ENCODE data around the gene PLA2G5.
"Not testable (repeated sequence)": the region's sequence is repeated elsewhere in the genome, so short reads cannot be mapped to it uniquely, and the experiment has no call there.

The PLA2G5 gene

DNA sequence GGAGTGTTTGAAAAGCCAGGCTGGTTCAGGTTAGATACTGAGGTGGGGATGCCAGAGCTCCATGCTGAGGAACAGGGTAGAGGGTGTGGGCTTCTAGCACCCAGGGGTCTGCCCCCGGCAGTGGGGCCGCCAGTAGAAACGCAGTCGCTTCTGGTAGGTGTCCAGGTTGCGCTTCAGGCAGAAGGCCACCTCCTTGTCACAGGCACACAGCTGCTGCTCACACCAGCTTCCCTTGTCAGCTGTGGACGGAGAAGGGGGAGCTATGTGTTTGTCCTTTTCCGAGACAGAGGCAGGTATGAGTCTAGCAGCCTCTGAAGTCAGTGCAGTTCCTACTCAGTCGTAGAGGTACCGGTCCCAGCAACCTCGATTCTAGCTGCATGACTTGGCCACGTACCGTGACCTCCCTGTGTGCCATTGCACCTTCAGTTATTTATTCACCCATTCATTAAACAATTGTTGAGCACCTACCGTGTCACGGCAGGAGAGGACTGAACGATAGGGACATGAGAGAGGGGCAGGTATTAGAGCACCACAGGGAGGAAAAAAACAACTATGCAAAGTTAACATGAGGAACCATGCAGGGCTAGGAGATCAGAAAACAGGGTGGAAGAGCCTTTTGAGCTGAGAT is 44.1 kb downstream of the PLA2G5 start:
- in situ Hi-C loops (cut with HindIII; ENCODE audit: low sequenced_read_pairs) = loop anchor here (5.0 kb wide), 1 partner anchor 53 kb away; no protein-coding TSS in a partner anchor

DNA sequence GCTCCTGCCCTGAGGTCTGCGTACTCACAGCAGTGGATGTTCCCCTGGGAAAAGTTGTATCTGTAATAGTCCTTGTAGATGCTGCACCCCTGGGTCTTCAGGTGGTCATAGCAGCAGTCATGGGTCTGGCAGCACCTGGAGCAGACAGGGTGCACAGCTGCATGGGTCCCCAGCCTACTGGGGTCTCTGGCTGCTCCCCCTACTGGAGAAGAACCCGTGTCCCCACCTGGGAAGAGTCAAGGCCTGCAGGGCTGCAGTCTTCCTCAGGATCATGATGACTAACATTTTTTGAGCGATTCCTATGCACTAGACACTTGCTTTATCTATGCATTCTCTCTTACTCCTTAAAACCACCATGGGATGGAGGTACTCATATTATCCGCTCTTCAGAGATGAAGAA is 45.5 kb downstream of the PLA2G5 start:
- in situ Hi-C loops (cut with HindIII; ENCODE audit: low sequenced_read_pairs) = no loop called here

DNA sequence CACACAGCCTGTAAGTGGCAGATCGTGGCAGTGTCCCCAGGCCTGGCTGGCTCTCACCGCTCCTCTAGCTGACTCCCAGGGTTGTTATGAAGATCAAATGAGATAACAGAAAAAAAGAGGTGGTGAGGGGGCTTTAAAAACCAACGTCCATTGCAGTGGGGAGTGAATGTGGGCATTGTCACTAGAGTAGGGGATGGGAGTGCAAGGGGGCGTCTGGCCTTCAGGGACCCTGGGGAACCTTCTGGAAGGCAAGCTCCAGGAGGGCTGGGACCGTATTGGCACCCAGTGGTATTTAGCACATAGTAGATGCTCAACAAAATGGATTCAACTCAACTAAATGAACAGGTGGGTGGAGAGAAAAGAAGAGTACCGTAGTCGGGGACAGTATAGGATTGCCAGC is 45.9 kb downstream of the PLA2G5 start:
- in situ Hi-C loops (cut with HindIII; ENCODE audit: low sequenced_read_pairs) = no loop called here

DNA sequence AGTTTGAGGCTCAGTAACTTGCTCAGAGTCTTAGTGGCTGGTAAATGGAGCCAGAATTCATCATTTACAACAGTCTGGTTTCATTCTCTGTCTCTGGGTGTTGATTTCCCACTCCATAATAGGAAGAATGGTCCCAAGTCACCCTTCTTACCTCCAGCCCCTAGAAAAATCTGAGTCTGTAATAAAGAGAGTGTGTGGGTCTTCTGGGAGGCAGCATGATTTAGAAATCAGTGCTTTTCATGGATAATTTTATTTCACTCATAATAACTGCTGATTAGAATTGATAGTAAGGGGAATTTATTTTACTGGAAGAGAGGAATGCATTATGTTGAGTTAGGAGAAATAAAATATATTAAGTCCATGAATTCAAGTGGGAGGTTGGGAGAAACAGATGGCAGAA is 47.2 kb downstream of the PLA2G5 start:
- in situ Hi-C loops (cut with HindIII; ENCODE audit: low sequenced_read_pairs) = no loop called here

DNA sequence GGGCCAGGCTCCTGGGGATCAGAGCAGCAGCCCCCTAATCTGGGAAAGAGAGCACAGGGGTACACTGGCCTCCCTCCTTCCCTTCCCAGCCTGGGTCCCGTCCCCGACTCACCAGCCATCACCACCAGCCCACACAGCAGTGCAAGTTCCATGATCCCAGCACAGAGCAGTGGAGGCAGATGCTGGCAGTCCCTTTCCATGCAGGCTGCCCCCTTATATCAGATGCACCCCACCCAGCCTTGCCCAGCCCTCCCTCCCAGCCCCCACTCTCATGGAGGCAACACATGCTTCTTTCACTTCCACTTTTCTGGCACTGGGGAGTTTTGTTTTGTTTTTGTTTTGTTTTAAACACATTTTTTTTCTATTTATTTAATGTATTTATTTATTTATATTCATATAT is 49.4 kb downstream of the PLA2G5 start, which contains the start of gene PLA2G2D:
Gene PLA2G2D (minus strand): TSS at position 190 of the 400 bp plus-strand sequence. CDS start 38 bp downstream, at position 152.
- in situ Hi-C loops (cut with HindIII; ENCODE audit: low sequenced_read_pairs) = no loop called here

DNA sequence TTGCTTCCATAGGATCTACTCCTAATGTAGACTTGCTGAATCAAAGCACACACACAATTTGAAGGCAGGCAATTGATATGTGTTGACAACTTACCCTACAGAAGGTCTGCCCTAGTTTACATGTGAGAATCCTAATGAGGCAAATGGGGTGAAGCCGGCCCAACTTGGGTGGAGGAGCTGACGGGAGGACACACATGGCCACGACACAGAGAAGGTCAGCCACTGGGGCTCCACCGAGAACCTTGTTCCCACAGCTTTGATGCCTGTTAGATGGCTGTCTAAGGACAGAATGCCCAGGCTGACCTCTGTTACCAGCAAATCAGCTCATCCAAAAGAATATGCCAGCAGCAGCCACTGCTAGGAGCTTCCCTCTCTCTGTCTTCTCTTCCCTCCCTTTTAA is 50.8 kb downstream of the PLA2G5 start:
- in situ Hi-C loops (cut with HindIII; ENCODE audit: low sequenced_read_pairs) = no loop called here

DNA sequence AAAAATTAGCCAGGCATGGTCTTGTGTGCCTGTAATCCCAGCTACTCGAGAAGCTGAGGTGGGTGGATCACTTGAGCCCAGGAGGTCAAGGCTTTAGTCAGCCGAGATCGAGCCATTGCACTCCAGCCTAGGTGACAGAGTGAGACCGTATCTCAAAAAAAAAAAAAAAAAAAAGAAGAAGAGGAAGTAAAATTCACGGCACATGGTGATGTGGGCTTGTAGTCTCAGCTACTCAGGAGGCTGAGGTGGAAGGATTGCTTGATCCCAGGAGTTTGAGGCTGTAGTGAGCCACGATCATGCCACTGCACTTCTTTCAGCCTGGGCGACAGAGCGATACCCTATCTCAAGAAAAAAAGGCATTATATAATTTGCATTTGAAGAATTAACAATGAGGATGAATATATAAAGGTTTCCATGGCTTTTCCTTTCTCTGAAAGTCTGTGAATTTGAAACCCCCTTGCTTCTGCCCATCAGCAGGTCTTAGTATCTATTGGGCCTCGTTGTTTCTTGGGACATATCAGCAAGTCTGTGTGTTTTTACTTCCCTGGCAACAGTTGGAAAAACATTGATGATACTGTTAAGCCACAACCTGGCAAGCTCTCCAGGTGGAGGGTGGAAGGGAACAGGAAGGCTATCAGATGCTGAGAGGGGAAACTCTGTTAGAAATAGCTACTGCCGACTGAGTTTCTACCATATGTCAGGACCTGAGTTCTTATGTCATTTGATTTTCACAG is 53.9 kb downstream of the PLA2G5 start:
- in situ Hi-C loops (cut with HindIII; ENCODE audit: low sequenced_read_pairs) = no loop called here

DNA sequence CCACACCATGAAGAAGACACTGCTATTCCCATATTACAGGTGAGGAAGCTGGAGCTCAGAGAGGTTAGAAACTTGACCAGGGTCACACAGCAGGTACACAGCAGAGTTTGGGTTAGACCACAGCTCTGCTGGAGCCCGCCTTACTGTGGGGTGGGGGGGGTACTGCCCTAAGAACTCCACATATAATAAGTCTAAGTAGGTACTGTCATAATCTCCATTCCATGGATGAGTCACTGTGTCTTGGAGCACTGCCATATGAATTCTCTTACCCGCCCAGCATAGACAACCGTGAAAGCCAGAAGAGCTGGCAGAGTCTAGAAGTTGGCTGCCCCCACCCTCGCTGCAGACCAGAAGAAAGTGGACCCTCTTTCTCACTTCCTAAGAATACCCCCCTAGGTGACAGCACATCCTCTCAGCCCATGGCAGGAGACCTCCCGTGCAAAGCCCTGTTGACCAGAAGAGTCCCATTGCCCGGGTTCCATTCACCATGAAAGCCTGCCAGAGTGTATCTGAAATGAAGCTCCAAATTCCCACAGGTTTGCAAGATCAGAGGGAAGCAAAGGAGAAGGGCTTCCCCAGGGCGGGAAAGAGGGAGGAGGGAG is 54.6 kb downstream of the PLA2G5 start:
- in situ Hi-C loops (cut with HindIII; ENCODE audit: low sequenced_read_pairs) = no loop called here

DNA sequence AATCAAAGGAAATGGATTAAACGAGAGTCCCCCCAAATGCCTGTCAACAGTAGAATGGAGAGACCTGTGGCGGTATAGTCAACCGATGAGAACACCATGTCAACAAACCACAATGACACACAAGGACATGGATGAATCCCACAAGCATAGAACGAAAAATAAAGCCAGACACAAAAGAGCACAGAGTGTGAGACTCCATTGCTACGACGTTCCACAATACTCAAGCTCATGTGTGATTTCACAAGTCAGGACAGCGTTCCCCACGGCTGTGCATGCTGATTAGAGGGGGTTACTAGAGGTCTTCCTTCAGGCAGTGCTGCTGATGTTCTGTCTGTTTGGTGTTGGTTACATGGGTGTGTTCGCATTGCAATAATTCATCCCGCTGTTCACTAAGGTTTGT is 55.1 kb downstream of the PLA2G5 start:
- in situ Hi-C loops (cut with HindIII; ENCODE audit: low sequenced_read_pairs) = no loop called here

DNA sequence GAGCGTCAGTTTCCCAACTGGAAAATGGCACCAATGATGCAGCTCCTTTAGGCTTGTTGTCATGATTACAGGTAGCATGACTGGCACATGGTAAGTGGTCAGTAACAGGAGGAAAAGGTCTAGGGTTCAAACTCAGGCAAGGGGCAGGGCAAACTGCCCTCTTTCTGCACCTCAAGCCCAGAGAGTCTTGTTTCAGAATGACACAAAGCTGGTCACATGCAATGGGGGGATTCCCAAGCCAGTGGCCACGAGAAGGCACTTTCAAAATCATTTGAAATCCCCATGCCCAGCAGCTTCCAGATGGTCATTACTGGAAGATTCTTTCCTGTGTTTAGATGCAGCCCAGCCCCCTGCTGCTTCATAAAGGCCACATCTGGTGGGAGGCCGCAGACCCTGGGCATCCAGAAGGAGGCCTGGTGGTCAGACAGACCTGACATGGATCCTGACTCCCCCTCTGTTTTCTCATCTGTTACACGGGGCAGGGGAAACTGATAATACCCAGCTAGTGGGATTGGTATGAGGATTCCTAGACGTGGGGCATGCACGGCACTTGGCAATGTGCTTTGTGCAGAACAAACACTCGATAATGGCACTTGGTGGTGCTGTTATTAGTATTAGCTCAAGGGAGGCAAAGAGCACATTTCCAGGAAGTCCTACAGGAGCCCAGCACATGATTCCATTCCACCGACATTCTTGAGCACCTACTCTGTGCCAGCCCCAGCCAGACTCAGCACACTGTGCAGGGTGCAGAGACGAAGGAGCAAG is 56.2 kb downstream of the PLA2G5 start:
- in situ Hi-C loops (cut with HindIII; ENCODE audit: low sequenced_read_pairs) = no loop called here

DNA sequence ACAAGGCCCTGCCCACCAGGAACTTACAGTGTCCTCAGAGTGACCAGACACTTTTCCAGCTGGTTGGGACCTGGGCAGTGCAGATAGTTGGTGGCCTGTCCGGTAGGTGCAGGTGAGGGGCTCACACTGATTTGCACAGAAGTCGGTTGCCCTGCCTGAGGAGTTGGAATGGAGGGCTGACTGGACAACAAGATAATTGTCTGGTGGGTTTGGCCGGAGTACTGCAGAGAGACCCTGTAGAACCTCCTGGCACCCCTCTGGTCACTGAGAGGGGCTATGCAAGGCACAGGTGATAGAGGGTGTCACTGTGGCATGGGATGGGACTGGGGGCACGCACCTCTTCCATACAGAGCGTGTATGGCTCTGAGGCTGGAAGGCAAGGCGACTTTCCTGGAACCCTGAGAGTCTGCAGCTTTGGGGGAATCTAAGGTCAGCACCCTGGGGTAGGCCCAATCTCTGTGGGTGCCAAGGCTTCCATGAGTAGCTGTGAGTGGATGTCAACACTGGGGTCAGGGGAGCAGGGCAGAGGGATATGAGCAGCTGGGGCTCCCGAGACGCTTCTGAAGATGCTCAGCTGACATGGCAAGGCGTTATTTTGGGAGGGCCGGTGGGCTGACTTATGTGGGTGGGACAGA is 56.9 kb downstream of the PLA2G5 start:
- in situ Hi-C loops (cut with HindIII; ENCODE audit: low sequenced_read_pairs) = no loop called here

DNA sequence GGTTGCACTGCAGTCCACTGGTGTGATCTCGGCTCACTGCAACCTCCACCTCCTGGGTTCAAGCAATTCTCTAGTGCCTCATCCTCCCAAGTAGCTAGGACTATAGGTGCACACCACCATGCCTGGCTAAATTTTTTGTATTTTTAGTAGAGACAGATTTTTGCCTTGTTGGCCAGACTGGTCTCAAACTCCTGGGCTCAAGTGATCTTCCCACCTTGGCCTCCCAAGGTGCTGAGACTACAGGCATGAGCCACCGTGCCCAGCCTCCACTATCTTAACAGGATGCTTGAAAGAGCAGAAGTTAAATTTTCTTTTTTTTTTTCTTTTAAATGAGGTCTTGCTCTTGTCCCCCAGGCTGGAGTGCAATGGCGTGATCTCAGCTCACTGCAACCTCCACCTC is 60.5 kb downstream of the PLA2G5 start:
- in situ Hi-C loops (cut with HindIII; ENCODE audit: low sequenced_read_pairs) = not testable (repeated sequence)

DNA sequence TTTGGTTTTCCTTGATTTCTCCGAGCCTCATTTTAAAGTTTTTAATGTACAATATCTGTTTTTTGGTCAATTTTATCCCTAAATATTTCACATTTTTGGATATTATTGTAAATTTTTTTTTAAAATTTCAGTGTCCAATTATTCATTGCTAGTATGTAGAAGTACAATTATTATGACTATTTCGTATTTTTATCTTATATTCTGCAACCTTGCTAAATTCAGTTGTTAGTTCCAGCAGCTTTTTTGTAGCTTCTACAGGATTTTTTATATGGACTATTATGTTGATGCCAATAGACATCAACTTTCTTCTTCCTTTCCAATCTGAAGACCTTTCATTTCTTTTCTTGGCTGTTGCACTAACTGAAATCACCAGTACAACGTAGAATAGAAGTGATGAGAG is 65.0 kb downstream of the PLA2G5 start:
- in situ Hi-C loops (cut with HindIII; ENCODE audit: low sequenced_read_pairs) = no loop called here

DNA sequence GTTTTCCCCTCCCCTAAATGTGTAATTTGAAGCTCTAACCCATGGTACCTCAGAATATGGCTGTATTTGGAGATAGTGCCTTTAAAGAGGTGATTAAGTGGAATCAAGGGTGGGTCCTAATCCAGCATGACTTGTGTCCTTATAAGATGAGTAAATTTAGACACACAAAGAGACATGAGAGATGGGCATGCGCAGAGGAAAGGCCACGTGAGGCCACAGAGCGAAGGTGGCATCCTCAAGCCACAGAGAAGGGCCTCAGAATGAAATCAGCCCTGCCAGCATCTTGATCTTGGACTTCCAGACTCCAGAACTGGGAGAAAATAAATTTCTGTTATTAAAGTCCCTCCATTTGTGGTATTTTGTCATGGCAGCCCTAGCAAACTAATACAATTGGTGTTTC is 66.3 kb downstream of the PLA2G5 start:
- in situ Hi-C loops (cut with HindIII; ENCODE audit: low sequenced_read_pairs) = no loop called here

DNA sequence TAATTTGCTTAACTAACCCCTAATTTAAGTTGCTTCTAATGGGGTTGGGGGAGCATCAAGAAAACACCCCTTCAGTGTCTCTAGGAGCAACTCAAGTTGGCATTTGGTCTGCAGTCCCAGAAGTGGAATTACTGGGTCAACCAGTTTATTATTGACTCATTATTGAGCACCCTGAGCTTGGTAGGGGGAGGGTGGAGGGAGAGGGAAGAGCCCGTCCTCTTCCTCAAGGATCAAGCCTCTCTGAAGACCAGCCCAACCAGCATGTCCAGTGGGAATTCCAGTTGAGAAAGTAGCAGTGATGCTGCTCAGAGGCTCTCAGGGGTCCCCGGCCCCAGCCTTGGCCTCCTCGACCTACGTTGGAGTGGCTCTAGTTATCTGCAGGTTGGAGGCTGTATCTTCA is 67.1 kb downstream of the PLA2G5 start:
- in situ Hi-C loops (cut with HindIII; ENCODE audit: low sequenced_read_pairs) = no loop called here

DNA sequence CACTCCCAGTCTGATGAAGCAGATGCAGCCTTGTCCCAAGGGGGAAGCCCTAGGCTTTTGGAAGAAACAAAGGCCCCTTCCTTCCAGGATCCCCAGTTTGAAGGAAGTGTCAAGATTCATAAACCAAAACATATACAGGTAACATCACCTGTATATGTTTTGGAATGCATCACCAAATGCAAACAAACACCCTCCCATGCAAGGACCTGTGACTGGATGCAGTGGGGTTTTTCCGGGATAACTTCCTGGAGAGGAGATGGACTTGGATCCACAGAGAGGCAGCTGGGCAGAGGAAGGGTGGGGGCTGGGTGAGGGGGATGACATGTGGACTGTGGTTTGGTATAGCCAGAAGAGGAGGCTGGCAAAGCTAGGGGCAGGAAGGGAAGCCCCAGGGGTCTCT is 67.6 kb downstream of the PLA2G5 start:
- in situ Hi-C loops (cut with HindIII; ENCODE audit: low sequenced_read_pairs) = no loop called here

DNA sequence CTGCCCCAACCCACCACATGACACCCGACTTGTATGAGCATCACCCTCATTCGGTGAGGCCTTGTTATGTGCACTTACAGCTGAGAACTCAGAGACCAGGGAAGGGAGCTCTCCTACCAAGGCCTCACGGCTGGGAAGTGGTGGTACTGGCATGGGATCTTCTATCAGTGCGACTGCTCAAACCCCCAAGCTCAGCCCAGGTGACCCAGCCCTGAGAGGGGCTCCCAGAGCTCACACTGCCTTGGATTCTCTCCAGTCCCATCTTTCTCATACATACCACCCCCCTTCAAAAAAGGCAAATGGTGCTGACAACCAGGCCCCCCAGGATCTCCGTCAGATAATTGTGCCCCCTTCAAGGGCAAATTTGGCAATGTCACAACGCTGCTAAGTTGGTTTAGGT is 68.4 kb downstream of the PLA2G5 start:
- in situ Hi-C loops (cut with HindIII; ENCODE audit: low sequenced_read_pairs) = no loop called here

DNA sequence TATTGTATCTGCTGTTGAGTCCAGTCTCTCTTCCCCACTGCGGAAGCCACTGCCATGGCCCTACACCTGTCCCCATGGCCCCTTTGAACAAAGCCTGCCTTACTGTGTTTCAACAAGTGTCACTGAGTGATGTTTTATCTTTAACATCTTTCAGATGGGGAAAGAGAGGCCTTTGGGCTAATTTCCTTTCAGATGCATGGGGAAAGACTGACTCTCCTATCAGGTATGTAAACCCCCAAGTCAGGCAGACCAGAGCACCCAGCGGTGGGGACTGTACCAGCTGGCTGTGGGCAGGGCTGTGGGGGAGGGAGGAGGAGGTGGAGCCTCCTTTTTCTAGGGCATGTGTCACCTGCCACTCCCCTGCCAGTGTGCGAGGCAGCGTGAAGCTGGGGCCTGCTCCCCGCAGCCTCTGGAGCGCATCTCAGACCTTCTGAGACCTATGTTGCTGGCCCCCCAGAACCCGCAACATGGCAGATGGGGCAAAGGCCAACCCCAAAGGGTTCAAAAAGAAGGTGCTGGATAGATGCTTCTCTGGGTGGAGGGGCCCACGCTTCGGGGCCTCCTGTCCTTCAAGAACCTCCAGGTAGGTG is 69.1 kb downstream of the PLA2G5 start, which contains the start of gene PLA2G2F:
Gene PLA2G2F (plus strand): TSS at position 363 of the 590 bp plus-strand sequence. CDS start 105 bp downstream, at position 468.
- in situ Hi-C loops (cut with HindIII; ENCODE audit: low sequenced_read_pairs) = no loop called here

DNA sequence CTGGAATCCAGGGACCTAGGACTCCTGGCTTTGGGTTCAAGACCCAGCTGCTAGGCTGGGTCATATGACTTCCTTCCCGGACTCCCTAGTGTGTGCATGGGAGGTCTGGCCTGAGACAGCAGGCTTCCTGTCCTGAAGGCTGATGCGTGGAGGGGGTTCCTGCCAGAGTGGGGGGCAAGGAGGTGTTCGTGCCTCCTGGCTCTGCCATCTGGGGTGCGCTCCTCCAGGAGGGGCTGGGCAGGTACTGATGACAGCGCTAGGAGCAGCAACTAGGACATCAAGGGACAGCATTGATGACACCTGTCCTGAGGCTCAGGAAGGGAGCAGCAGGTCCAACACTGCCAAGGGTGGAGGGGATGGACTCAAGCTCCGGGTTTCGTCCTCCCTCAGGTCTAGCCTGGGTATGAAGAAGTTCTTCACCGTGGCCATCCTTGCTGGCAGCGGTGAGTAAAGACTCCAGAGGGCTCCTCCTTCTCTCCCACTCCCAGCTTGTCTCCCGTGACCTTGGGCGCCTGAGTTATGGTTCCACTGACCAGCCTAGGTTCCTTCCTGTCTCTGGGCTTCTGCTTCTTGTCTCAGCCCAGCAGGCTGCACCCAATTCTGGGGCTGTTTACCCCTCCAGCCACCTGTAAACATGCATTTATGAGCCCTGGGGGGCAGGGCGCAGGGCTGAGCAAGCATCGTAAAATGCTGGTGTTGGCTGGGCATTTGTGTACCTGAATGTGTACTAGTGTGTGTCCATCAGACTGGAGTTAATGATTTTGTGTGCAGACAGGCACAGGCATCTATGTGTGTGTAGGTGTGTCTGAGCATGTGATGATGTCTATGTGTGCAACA is 70.0 kb downstream of the PLA2G5 start:
- in situ Hi-C loops (cut with HindIII; ENCODE audit: low sequenced_read_pairs) = no loop called here

DNA sequence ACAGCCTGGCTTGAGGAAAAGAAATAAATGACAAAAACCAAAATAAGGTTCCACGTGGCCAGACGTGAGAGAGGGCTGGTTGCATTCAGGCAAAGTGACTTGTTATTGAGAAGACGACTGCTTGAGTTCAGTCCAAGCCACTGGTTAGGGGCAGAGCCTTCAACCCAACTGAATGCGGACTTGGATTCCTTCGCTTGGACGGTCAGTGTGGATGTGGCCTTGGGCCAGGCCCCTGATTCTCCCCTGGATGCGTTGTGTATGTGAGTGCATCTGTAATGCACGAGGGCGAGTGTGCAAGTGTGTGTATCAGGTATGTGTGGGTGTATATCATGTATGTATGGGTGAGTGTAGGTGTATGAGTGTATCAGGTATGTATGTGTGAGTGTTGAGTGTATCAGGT is 71.0 kb downstream of the PLA2G5 start:
- in situ Hi-C loops (cut with HindIII; ENCODE audit: low sequenced_read_pairs) = no loop called here
